CD4-positive, alpha-beta T cell (primary cell): ENCODE measurements around the gene SPEM1. TPM values are rescaled to one million over a fixed set of nuclear protein-coding genes. Genes with fewer than 3 reads are reported as not detected.

Source experiments
- ATAC-seq: fragments of 200-7000 bp; cut with Tn5 transposase; one replicate; pipeline ENCODE4 v1.10.0; 2022; ENCODE audit warnings: mild to moderate bottlenecking; ENCODE audit not compliant: poor library complexity
- CTCF ChIA-PET: fragments of 350-600 bp; sonication (Branson Sonifier 250); formaldehyde crosslinking; loops from one replicate; lab custom pipeline; 2021; ENCODE audit warnings: antibody characterized with exemption, inconsistent platforms; lab: Charles Lee
- POLR2A ChIA-PET: fragments of 350-600 bp; sonication (Branson Sonifier 250); formaldehyde crosslinking; loops from one replicate; lab custom pipeline; 2021; ENCODE audit warnings: antibody characterized with exemption, inconsistent platforms; lab: Charles Lee
- DNase-seq, 14 experiments: peaks; one replicate each; pipeline ENCODE4 v3.0.0-alpha.2; 2013 to 2020; ENCODE audit warnings: mixed read lengths in 2 of 14
- H3K27ac ChIP-seq, 2 donors: one replicate each; pipeline versions ENCODE4 v1.5.1 to v1.7.0; 2013; ENCODE audit warnings: low read length in 2 of 2, low read depth in 1 of 2, mild to moderate bottlenecking in 1 of 2
- H3K27me3 ChIP-seq, 2 experiments: 1 replicate in 1 of 2; 2 replicates in 1 of 2; pipeline versions ENCODE4 v1.6.1 to v1.7.0; 2013; ENCODE audit warnings: low read length in 2 of 2, control low read depth in 1 of 2, mild to moderate bottlenecking in 1 of 2, moderate library complexity in 1 of 2; ENCODE audit not compliant: insufficient read depth in 2 of 2, control insufficient read depth in 1 of 2
- H3K36me3 ChIP-seq: one replicate; pipeline ENCODE4 v1.6.1; 2013; ENCODE audit warnings: low read length, control low read depth; ENCODE audit not compliant: insufficient read depth
- H3K4me1 ChIP-seq: one replicate; pipeline ENCODE4 v1.6.1; 2013; ENCODE audit warnings: low read length, control low read depth; ENCODE audit not compliant: insufficient read depth
- H3K4me3 ChIP-seq: one replicate; pipeline ENCODE4 v1.5.1; 2013; ENCODE audit warnings: mild to moderate bottlenecking, low read length, moderate library complexity
- H3K9me3 ChIP-seq, 2 experiments: 1 replicate in 1 of 2; 2 replicates in 1 of 2; pipeline versions ENCODE4 v1.6.1 to v1.7.0; 2013; ENCODE audit warnings: low read length in 2 of 2, mild to moderate bottlenecking in 2 of 2, control low read depth in 1 of 2, moderate library complexity in 1 of 2; ENCODE audit not compliant: control insufficient read depth in 1 of 2, insufficient read depth in 1 of 2
- H3K27ac Mint-ChIP-seq: one replicate; pipeline ENCODE4 v1.8.0; 2020; ENCODE audit warnings: mixed read lengths
- H3K27me3 Mint-ChIP-seq: one replicate; pipeline ENCODE4 v1.8.0; 2021; ENCODE audit warnings: mixed read lengths
- H3K36me3 Mint-ChIP-seq: one replicate; pipeline ENCODE4 v1.8.0; 2021; ENCODE audit warnings: low read depth, mixed read lengths
- H3K4me1 Mint-ChIP-seq: one replicate; pipeline ENCODE4 v1.8.0; 2021; ENCODE audit warnings: low read depth, mixed read lengths
- H3K4me3 Mint-ChIP-seq: one replicate; pipeline ENCODE4 v1.8.0; 2020; ENCODE audit warnings: mild to moderate bottlenecking, mixed read lengths
- H3K9me3 Mint-ChIP-seq: one replicate; pipeline ENCODE4 v1.8.0; 2020; ENCODE audit warnings: mixed read lengths
- intact Hi-C, 2 experiments: fragments of 100-400 bp; cut with DNase I in 1 of 2; cut with micrococcal nuclease in 1 of 2; formaldehyde crosslinking; loops; one replicate each; pipeline versions ENCODE4 v1.15.1 to v1.9.0; 2023 to 2025; cut with DNase I, micrococcal nuclease
- total RNA-seq, 174 experiments: library from RNA in 2 of 174; stranded (reverse) in 2 of 174; gene quantifications; one replicate each; pipeline ENCODE4 v1.2.3 and lab custom pipeline; 2021 to 2026
- TF ChIP-seq, protein P1 (sequence below): fragments of 200-600 bp; IDR thresholded peaks from one replicate; pipeline ENCODE4 v1.8.0; 2022; ENCODE audit warnings: antibody characterized with exemption, mild to moderate bottlenecking

The SPEM1 gene
- total RNA-seq, 2 experiments from 2014 or later: not detected

DNA sequence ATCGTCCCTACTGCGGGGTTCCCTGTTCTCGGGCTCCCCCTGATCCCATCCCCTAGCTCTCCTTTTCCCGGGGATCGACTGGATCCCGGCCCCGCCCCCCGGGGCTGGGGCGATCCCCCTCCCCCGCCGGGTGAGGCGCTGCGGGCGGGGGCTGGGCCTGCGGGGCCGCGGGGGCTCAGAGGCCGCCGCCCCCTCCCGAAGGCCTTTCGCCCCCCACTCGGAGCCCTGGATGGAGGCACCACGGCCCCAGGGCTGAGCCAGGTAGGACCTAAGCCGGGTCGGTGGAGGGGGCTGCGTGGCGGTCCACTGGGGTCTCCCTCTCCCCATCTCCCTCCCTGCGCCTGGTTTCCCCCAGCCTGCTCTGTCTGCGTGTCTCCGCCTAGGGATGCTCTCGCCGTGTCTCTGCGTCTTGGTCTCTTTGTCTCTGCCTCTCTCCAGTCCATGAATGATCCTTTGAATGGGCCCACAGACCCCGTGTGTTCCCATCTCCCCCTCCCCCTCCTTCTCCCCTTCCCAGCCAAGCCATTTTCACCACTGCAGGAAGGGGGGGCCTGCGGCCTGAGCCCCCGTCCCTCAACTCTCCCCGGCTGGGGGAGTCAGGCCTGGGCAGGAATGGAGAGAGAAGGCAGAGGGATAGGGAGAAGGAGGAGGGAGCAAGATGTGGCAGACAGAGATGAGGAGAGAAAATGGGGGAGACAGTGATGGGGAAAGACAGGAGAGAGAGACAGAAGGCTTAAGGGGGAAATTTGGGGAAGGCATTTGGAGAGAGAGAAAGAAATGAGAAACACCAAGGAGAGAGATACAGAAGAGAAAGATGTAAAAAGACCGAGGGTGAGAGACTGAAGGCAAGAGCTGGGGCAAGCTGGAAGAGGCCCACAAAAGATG, 14.5 kb upstream of the SPEM1 start:
- ATAC-seq (no peak), DNase-seq (peak in 1 of 14 experiments; percentile 50)
- Histone ChIP-seq H3K36me3 (no peaks in the 10 kb centered on the region), H3K27me3 (peaks cover 0 to 5% of the 10 kb centered on the region in 2 experiments), H3K4me3 (peak overlapping the region; percentile 77), H3K4me1 (peaks cover 36% of the 10 kb centered on the region), H3K9me3 (no peaks in the 10 kb centered on the region), H3K27ac (no peak overlapping the region)
- Mint-ChIP-seq H3K9me3 (no peaks in the 10 kb centered on the region), H3K27ac (peak overlapping the region; percentile 63), H3K4me3 (peak overlapping the region; percentile 89), H3K4me1 (peaks cover 28% of the 10 kb centered on the region), H3K27me3 (no peaks in the 10 kb centered on the region), H3K36me3 (peaks cover 9% of the 10 kb centered on the region)
- ChIA-PET POLR2A (interaction anchor here (1.2 to 2.9 kb wide), 3 partner anchors 22 to 281 kb away, joined by 4 to 23 read pairs (median 7); partner anchors contain the start of genes POLR2A and TP53), CTCF (interaction anchor here (2.3 kb wide), 1 partner anchor 21 kb away, joined by 6 read pairs; no protein-coding TSS in a partner anchor)
- TF ChIP-seq, protein P1, sequence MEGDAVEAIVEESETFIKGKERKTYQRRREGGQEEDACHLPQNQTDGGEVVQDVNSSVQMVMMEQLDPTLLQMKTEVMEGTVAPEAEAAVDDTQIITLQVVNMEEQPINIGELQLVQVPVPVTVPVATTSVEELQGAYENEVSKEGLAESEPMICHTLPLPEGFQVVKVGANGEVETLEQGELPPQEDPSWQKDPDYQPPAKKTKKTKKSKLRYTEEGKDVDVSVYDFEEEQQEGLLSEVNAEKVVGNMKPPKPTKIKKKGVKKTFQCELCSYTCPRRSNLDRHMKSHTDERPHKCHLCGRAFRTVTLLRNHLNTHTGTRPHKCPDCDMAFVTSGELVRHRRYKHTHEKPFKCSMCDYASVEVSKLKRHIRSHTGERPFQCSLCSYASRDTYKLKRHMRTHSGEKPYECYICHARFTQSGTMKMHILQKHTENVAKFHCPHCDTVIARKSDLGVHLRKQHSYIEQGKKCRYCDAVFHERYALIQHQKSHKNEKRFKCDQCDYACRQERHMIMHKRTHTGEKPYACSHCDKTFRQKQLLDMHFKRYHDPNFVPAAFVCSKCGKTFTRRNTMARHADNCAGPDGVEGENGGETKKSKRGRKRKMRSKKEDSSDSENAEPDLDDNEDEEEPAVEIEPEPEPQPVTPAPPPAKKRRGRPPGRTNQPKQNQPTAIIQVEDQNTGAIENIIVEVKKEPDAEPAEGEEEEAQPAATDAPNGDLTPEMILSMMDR: no peak
- intact Hi-C loops: loop anchor here in 1 of 2 experiments (2.0 to 10.0 kb wide), 2 partner anchors 29 to 51 kb away; partner anchors contain the start of genes KCTD11, TMEM102 and TMEM95

DNA sequence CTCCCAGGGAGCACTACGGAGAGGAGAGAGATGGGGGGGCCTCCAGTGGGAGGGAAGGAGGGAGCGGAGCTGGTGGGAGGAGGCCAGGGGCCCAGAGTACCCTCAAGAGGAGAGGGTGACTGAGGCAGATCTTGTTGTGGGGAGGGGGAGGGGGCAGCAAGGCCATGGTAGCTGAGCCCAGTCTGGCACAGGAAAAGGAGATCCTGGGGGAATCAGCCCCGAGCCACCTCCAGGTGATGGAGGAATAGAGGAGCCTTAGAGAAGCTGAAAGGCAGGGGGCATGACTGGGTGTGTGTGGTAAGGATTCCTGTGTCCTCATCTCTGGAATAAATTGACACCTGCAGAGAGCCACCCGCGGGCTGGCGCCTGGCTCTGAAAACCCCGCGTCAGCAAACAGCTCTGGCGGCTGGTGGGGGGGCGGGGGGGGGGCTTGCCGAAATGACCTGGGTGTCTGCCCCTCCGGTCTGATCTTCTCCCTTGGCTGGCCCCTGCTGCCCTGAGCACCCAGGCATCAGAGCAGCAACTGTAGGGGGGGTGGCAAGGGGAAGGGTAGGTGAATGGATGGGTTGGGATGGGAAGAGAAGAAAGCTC, 13.8 kb upstream of the SPEM1 start:
- Histone ChIP-seq H3K27ac (no peak overlapping the region), H3K27me3 (peaks cover 0 to 5% of the 10 kb centered on the region in 2 experiments), H3K4me1 (peaks cover 36% of the 10 kb centered on the region), H3K4me3 (no peak overlapping the region), H3K36me3 (no peaks in the 10 kb centered on the region), H3K9me3 (no peaks in the 10 kb centered on the region)
- H3K9me3 Mint-ChIP-seq: no peaks in the 10 kb centered on the region
- ChIA-PET CTCF (no interaction called here), POLR2A (interaction anchor here (1.2 to 1.5 kb wide), 2 partner anchors 22 to 280 kb away, joined by 4 to 7 read pairs; partner anchors contain the start of gene TP53)
- DNase-seq (no peak), ATAC-seq (no peak)
- peak overlapping the region; percentile 89 for H3K4me3 Mint-ChIP-seq
- peaks cover 9% of the 10 kb centered on the region for H3K36me3 Mint-ChIP-seq
- intact Hi-C loops: loop anchor here in 1 of 2 experiments (10.0 kb wide), 1 partner anchor 52 kb away; the partner anchor contains the start of genes KCTD11 and TMEM95
- H3K4me1 Mint-ChIP-seq: peaks cover 28% of the 10 kb centered on the region
- TF ChIP-seq, protein P1: no peak
- no peaks in the 10 kb centered on the region for H3K27me3 Mint-ChIP-seq
- peak overlapping the region; percentile 63 for H3K27ac Mint-ChIP-seq

DNA sequence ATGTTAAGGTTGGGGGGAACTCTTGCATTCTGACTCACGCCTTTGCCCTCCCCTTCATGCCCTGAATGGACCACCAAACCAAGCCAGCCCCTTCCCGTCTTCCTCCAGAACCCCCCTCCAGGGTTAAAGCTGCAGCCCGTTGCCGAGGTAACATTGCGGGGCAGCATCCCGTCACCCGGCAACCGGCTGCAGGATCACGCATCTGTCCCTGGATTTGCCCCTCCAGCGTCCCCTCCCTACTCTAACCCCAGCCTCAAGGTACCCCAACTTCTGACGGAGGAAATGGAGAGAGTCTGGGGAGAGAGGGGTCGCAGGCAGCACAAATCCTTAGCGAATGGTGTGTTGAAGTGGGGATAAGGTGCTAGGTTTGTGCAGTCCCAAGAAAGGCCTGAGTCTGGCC, 13.0 kb upstream of the SPEM1 start:
- ChIA-PET CTCF (interaction anchor here (2.2 kb wide), 1 partner anchor 52 kb away, joined by 5 read pairs; the partner anchor contains the start of gene TMEM95), POLR2A (interaction anchor here (1.2 to 1.9 kb wide), 2 partner anchors 23 to 279 kb away, joined by 7 read pairs; partner anchors contain the start of gene TP53)
- Mint-ChIP-seq H3K4me3 (peak overlapping the region; percentile 51), H3K9me3 (no peaks in the 10 kb centered on the region), H3K27me3 (no peaks in the 10 kb centered on the region), H3K36me3 (peaks cover 9% of the 10 kb centered on the region), H3K4me1 (peaks cover 28% of the 10 kb centered on the region), H3K27ac (peak overlapping the region; percentile 27)
- no peaks in the 10 kb centered on the region for H3K9me3 ChIP-seq
- ATAC-seq (no peak), DNase-seq (no peak)
- intact Hi-C loops: loop anchor here (1.0 to 10.0 kb wide), 2 partner anchors 25 to 52 kb away; partner anchors contain the start of genes KCTD11 (in 1 of the 2) and TMEM95 (in 1 of the 2)
- H3K36me3 ChIP-seq: no peaks in the 10 kb centered on the region
- H3K27ac ChIP-seq: no peak overlapping the region
- peaks cover 0 to 5% of the 10 kb centered on the region in 2 experiments for H3K27me3 ChIP-seq
- H3K4me3 ChIP-seq: no peak overlapping the region
- H3K4me1 ChIP-seq: peaks cover 36% of the 10 kb centered on the region
- TF ChIP-seq, protein P1: no peak
